ENCODE results near the gene CENPO.
"Not testable (repeated sequence)": the region's sequence is repeated elsewhere in the genome, so short reads cannot be mapped to it uniquely, and the experiment has no call there.

The CENPO gene

DNA sequence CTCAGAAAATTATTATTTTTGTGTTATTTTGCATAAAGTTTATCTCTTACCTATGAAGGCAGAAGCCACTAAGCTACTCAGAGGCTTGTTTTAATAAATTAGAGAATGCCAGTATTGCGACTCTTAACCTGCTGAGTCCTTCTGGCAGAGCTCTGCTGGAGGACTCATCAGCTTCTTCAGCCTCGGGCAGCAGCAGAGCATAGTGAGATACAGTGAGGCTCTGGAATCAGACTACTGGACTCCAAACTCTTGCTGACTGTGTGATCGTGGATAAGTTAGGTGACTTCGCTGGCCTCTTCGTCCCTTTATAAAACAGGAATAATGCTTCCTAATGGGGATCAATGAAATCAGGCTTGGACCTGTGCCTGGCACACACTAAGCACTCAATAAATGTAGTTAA, 1.8 kb upstream of the CENPO start:
- no peak for DNase-seq

DNA sequence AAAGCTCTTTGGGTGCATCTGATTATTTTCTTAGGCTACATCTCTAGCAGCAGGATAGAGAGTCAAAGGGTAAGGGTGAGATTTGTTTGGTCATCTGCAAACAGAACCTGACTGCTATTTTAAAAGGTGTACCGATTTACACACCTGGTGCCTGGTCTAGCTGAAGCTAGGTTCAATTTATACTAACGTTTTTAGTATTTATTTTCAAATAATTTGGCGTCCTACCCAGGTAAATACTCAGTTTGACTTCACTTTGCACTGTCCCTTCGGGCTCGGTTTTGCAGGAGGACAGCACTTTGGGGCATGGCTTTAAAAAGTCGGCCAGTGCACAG, 717 bp upstream of the CENPO start:
- DNase-seq: no peak

DNA sequence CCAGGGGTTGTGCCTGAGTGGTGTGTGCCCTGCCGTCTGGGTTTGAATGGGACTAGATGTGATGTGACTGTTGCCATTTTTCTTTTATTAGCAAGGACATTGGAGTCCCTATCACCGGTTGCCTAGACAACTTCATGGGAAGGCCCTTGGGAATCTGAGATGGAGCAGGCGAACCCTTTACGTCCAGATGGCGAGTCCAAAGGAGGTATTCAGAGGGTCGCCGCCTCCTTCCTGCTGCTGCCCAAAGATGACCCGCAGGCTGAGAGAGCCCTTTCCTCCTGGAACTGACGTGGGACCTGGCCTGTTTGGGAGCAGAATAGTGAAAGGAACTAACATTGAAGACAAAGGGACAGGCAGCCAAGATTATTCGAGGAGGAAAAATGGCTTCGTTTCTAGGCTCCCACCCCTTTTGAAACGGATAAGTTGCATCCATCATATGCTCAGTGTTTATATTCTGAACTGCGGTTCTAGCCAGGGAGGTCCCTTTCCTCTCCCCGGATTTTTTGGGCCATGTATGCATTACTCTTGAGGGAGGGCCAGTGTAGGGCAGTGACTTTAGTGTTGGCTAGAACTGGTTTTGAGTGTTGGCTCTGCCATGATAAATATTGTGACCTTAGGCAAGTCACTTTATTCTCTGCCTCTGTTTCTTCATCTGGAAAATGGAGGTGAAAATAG, 673 bp downstream of the CENPO start:
- no peak for DNase-seq

DNA sequence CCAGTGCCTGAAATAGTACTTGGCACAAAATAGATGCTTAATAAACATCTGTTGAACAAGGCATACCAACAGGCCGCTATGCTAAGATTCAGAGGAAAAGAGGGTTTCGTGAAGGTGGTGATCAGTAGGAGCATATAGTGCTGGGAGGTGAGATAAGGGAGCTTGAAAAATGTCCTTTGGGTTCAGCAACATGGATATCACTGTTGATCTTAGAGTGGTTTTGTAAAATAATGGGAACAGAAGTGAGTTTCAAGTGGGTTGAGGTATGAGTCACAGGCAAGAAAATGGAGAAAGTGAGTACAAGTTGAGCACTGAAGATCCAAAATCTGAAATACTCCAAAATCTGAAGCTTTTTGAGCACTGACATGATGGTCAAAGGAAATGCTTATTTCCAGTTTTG, 4.4 kb downstream of the CENPO start:
- DNase-seq: no peak

DNA sequence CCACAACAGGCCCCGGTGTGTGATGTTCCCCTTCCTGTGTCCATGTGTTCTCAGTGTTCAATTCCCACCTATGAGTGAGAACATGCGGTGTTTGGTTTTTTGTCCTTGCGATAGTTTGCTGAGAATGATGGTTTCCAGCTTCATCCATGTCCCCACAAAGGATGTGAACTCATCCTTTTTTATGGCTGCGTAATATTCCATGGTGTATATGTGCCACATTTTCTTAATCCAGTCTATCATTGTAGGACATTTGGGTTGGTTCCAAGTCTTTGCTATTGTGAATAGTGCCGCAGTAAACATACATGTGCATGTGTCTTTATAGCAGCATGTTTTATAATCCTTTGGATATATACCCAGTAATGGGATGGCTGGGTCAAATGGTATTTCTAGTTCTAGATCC, 7.3 kb downstream of the CENPO start:
- DNase-seq: not testable (repeated sequence)

DNA sequence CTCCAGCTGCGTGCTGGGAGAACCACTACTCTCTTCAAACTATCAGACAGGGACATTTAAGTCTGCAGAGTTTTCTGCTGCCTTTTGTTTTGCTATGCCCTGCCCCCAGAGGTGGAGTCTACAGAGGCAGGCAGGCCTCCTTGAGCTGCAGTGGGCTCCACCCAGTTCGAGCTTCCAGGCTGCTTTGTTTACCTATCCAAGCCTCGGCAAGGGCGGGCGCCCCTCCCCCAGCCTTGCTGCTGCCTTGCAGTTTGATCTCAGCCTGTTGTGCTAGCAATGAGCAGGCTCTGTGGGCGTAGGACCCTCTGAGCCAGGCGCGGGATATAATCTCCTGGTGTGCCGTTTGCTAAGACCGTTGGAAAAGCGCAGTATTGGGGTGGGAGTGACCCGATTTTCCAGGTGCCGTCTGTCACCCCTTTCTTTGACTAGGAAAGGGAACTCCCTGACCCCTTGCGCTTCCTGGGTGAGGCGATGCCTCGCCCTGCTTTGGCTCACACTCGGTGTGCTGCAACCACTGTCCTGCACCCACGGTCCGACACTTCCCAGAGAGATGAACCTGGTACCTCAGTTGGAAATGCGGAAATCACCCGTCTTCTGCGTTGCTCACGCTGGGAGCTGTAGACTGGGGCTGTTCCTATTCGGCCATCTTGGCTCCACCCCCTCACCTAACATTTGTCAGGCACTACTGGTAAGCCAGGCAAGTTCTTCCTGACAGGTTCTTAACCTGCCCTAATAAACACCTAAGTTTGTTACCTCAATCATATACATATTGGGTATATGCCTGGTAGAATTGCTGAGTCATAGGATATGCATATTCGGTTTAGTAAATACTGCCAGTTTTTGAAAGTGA, 12.8 kb downstream of the CENPO start:
- DNase-seq: not testable (repeated sequence)

DNA sequence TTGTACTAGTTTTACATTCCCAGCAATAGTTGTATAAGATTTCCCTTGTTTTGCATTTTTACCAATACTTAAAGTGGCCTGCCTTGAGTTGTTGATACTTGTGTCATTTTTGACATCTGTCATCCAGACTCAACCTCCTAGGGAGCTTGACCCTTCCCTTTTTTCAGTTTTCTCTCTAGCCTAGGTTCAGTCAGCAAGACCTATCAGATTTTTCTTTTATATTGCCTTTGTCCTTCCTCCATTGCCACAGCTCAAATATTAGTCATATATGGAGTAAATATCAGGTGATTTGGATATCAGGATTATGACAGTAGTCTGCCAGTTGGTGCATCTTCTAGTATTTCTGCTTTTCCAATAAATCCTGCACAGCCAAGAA, 13.4 kb downstream of the CENPO start:
- no peak for DNase-seq

DNA sequence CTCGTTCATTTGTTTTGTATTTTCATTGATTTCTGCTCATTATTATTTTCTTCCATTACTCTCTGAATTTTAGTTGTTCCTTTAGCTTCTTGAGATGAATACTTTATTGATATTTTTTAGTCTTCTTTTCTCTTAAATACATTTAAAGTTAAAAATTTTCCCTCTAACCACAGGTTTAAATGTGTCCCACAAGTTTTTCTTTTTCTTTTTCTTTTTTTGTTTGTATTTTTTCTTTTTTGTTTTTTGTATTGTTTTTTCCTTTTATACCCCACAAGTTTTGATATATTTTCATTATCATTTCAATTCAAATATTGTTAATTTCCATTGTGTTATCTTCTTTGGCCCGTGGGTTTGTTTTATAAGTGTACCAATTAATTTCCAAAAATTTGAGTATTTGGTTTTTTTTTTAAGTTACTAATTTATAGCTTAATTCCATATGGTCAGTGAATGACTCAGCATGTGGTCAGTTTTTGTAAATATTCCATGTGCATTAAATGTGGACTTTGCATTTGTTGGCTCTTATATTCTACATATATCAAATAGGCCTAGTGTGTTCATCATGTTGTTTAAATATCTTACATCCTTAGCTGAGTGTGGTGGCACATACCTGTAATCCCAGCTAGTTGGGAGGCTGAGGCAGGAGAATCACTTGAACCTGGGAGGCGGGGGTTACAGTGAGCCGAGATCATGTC, 16.2 kb downstream of the CENPO start:
- DNase-seq: no peak

DNA sequence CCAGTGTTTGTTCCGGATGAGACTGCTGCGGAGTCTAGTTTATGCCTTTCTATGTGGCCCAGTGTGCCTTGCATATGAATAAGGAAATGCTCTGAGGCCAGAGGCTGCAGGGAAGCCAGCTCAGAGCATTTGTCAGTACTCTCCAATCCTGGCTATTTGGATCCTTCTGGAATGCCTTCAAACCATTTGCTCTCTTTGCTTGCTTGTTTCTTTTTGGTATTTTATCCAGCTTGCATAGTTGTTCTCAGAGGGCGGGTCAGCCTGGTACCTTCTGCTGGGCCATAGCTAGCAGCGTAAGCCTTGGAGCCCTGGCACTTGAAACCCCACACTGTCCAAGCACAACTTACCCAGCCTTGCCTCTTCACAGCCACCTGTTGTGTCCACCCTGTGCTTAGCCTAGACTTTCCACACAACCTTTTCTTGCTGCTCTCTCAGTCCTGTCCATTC, 20.5 kb downstream of the CENPO start:
- no peak for DNase-seq

DNA sequence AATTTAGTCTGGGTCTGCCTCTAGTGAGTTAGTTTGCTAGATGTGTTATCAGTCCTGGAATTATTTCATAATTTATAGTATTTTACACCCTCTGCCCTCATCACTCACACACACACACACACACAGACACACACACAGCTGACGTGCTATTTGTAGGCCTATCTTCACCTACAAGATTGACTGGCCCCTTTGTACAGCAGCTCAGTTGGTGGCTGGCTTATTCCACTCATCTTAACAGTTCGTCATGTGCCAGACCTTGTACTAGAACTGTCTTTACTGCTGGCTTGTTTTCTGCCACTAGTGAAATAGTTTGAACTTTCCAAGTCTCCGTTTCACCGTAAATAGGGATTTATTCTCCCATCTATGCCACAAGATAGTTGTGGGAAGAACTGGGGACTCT, 21.3 kb downstream of the CENPO start:
- no peak for DNase-seq

DNA sequence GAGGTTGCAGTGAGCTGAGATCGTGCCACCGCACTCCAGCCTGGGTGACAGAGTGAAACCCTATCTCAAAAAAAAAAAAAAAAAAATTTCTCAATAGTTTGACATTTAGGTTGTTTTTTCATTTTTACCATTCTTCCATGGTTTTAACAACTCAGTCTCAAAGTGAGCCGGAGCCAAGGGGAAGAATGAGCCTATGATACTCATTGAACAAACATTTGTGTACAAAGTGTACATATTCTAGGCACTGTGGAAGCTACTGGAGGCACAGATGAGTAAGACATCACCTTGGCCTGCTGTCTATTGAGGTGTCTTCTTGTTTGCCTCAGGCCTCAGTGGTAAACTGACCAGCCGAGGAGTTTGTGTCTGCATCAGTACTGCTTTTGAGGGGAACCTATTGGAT, 21.9 kb downstream of the CENPO start:
- no peak for DNase-seq

DNA sequence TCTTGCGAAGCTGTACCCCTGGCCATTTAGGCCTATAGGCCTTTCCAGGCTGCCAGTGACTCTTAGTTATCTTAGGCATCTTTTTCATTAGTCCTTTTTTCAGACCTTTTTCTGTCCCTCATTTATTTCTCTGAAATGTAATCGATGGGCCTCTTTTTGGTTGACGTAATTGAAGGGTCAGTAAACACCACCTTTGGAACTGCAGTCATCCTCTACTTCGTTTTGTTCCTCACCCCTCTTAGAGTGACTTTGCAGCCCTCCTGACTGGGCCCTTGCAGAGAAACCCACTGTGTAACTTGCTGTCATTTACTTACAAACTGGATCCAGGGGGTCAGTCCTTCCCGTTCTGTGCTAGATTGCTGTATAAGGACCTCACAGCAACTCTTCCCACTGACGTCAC, 23.2 kb downstream of the CENPO start:
- DNase-seq: no peak

DNA sequence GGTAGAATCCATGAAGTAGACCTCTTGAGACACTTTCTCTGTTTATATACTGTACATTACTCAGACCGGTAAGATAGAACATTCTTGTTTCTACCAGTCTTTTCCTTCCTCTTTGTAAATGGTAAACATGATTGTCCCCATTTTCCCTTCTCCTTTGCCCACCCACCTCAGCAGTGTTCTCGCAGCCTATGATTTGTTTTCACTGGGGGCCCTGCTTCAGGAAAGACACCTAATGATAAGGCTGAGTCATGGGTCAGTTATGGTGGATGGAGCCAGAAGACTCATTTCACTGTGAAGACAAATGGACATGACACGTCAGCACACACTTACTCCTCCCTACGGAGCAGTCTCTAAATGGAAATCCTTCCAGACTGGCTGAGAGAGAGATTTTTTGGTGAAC, 23.7 kb downstream of the CENPO start:
- no peak for DNase-seq

DNA sequence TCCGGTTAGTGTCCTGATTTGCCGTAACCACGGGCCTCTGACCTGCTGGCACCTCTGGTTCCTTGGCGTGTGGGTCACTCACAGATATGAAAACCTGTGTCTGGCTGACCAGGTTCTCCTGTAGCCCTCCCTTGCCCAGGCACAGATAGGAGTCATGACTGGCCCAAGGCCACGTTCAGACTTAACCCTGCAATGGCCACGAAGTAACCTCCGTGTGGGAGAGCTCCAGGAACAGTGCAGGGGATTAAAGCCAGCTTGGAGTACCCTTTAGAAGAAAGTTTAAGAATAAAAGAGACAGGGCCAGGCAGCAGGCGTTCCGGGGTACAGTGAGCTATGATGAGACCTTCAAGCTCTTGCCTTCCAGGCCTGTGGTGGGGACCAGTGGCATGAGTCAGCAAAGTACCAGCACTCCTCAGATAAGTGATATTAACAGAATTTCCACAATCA, 25.5 kb downstream of the CENPO start:
- DNase-seq: no peak

DNA sequence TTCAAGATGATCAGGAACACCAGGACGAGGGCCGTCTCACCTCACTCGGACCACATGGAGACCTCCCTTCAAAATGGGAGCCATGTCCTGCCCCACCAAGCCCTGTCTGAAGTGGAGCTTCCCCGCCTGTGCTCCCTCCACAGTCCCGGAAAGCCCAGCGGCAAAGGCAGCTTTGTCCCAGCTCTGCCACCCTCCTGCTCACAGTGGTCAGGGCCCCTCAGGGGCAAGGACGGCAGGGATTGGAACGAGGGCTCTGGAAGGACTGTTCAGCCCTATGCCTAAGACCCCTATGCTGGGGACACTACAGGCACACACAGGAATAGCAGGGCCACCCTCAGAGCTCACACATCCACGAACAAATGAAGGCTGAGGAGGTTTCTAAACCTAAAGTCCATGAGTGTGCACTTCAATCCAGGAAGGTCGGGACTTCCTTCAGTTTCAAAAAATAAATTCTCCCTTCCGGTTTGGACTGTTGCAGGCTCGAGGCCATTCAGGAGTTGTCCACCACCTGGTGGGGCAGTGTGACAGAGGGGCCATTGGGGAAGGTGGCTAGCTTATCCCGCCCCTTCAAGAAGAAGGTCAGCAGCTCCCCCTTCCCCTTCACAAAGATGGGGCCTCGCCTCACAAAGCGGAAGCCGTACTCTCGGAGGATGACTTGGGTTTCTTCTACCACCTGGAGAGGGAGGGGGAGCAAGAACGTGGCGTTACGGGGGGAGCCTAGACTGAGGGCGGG, 26.4 kb downstream of the CENPO start:
- no peak for DNase-seq

DNA sequence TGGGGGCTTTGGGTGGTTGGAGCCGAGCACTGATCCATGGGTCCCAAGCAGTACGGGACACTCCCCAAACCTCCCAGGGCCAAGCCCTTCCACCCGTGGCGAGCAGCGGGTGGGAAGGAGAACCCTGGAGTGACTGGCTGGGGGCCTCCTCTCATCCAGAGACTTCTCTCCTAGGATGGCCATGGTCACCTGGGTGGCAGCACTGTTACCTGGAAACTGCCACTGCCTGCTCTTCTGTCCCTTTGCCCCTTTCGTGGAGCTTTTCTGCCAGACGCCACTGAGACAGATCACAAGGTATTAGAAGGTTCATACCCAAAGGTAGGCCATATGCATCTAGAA, 26.9 kb downstream of the CENPO start:
- no peak for DNase-seq

DNA sequence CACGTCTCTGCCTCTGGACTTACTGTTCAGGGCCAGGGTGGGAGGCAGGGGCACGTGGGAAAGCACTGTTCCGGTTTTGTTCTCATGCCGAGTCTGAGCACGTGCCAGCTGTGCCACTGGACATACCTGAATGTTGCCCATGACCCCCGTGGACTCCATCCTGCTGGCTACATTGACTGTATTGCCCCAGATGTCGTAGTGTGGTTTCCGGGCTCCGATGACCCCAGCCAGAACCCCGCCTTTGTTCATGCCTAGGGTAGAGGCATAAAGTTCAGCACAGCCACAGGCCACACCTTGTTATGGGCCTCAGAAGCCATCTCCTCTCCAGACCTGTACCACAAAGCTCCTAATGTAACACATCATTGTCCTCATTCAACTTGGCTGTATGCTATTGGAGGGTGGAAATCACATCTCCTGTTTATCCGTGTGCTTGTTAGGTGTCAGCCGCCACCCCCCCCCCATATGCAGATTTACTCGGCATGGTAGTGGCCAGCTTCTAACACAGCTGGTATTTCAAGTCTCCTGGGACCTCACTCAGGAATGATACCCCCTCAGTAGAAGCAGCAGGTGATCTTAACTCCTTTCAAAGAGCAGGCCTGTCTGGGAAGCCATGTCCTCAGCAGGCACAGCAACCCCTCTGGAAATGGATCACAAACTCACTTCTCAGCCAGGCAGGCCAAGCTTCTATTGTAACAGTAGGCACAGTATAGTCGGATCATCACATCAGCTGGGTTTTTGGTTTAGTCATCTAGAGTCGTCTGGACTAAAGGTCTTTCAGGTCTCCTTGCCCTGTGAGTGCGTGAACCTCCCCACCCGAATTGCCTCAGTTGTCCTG, 27.6 kb downstream of the CENPO start:
- DNase-seq: no peak

DNA sequence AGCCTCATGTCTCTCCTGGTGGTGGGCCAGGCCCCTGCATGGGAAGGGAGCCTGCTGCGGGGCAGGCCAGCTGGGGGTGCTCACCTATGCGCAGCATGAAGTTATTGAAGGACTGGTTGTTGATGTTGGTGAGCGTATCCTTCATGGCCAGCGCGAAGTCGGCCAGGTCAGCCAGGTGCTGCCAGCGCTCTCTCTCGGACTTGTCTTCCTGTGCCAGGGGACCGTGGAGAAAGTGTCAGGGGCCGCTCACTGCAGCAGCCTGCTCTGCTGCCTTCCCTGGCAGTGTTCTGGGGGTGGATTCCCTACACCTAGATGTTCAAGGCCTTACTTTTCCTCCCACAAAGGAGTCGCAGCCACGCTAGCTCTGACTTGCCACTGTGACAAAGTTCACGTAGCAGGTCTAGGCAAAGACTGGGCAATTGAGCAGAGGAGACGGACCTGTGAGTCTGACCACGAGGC, 28.2 kb downstream of the CENPO start:
- no peak for DNase-seq

DNA sequence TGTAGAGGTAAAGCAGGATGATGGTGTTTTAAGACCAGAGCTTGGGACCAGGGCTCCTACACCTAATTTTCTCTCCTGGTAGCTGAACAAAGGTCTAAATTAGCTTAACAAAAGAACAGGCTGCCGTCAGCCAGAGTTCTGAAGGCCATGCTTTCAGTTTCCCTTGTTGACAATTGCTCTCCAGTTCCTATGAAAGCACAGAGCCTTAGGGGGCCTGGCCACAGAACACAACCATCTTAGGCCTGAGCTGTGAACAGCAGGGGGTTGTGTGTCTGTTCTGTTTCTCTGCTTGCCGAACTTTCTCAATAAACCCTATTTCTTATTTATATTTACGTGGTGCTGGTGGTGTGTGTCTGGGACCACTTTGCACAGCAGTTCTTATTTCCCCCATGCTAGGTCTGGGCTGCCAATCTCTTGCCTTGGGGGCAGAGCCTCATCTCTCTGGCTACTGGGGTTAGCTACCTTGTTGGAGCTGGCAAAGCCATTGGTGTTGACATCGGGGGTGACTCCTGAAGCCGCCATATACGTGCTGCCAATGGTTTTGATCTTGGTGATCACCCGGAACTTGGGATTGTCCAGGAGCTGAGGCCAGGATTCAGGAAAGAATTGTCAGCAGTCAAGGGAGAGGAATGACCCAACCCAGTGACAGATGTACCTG, 29.0 kb downstream of the CENPO start:
- no peak for DNase-seq

DNA sequence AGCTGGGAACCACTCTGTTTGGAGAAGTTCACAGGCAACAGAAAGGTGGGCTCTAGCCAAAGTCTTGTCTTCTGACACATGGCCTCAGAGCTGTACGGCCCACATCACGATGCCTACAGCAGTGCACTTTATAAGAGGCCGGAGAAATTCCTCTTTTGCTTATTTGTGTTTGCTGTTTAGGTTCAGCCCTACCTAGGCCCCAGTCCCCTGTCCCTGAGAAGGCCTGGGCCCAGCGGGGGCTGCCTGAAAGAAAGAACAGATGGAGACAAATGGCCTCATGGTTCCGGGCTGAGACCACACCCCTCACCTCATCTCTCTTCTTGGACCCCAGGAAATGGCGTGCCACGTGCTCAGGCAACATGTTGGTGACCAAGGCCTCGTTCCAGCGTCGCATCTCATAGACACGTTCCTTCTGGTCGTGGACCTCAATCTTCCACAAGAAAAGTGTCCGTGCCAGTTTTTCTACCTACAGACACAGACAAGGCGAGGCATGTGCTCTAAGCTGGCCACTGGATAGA, 30.9 kb downstream of the CENPO start:
- no peak for DNase-seq
